GM12874 (cell line): Measurements from ENCODE around the gene INA.

ENCODE experiments used
- CTCF ChIP-seq: IDR thresholded peaks from 2 replicates; pipeline ENCODE4 v1.5.1; 2011; ENCODE audit warnings: low read depth, mild to moderate bottlenecking, control low read depth, low read length, moderate library complexity; ENCODE audit not compliant: insufficient read depth

Gene INA

GRCh38 chr10:103254538-103255325 is 22.2 kb upstream of the INA start:
- TF ChIP-seq CTCF: no peak

GRCh38 chr10:103256613-103257012 is 20.3 kb upstream of the INA start:
- TF ChIP-seq CTCF: no peak

- TF ChIP-seq CTCF: no peak
Observed at GRCh38 chr10:103257812-103258211, 19.1 kb upstream of the INA start.

GRCh38 chr10:103259989-103260388 is 16.9 kb upstream of the INA start:
- TF ChIP-seq CTCF: no peak

GRCh38 chr10:103262229-103262628 is 14.7 kb upstream of the INA start:
- no peak for TF ChIP-seq CTCF

- no peak for TF ChIP-seq CTCF
Observed at GRCh38 chr10:103265717-103266329, 11.1 kb upstream of the INA start.

- no peak for TF ChIP-seq CTCF
Observed at GRCh38 chr10:103273041-103273441, 3.9 kb upstream of the INA start.
